Right kidney (tissue), 1 donor: ENCODE measurements around the gene DGCR8.
A peak's percentile ranks its signal among the peaks of the same experiment; 100 is the strongest.

Experiments
- DNase-seq: peaks from one replicate; pipeline ENCODE4 v3.0.0-alpha.2; 2016

Gene DGCR8

DNA sequence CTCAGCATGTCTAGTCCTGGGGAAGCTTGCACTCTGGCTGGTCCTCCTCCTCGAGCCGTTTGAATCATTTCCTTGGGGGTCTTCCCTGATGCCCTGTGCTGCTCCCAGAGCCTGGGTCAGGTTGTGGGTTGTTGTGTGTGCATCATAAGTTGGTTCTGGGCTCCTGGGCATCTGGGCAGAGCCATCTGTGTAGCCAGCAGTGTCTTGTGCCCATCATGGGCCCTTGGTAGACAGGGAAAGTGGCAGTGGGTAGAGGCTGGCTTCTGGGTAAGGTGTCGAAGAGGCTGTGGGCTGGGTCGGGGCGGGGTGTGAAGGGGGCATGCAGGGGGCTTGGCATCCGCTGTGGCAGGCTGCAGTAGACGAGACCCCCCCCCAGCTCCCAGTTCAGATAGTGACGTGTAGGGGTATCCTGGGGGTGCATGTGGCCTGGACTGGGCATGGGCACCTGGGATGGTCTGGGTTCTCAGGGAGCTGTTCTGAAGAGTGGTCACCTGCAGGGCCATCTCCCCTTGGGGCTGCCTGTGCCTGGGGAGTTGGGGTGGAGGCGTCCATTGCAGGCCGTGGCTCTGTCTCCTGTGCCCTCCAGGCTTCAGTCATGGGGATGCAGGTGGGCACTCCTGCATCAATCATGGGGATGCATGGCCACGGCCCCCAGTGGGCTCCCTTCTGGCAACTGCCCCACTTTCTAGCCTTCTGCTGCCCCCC is 44.2 kb downstream of the DGCR8 start:
- DNase-seq, result no peak

DNA sequence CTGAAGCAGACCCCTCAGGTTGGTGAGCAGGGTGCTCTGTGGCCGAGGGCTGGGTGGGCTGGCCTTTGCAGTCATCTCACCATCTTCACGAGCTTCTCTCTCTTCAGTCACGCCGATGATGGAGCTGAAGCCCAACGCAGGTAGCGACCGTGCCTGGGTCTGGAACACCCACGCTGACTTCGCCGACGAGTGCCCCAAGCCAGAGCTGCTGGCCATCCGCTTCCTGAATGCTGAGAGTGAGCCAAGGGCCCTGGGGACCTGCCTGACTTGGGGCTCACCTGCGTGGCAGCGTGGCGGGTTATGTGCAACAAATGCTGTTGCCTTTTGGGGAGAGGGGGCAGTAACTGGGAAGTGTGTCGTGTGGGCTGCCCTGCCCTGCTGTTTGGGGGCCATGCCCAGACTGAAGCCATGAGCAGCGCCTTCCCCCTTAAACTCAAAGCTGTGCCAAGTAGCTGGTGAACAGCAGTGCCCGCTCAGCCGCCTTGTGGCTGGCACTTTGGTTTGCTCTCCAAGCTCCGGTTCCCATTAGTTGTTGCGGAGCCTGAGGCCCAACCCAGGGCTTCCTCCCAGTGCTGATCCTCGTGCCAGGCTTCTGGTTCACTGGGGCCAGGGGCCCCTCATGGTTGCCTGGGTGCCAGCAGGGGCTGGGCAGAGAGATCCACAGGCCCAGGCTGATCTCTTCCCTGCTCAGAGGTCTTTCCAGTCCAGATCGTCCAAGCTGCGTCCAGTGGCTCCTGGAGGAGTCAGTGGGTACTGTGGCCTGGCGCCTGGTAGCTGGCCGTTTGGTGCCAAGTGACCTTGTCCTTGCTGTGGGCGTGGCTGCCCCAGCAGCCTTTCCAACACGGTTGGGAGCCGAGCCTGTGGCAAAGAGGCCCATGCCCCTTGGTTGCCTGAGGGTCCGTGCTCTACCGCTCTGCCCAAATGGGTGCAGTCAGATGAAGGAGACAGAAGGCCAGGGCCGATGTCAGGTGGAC is 45.4 kb downstream of the DGCR8 start:
- no peak for DNase-seq

DNA sequence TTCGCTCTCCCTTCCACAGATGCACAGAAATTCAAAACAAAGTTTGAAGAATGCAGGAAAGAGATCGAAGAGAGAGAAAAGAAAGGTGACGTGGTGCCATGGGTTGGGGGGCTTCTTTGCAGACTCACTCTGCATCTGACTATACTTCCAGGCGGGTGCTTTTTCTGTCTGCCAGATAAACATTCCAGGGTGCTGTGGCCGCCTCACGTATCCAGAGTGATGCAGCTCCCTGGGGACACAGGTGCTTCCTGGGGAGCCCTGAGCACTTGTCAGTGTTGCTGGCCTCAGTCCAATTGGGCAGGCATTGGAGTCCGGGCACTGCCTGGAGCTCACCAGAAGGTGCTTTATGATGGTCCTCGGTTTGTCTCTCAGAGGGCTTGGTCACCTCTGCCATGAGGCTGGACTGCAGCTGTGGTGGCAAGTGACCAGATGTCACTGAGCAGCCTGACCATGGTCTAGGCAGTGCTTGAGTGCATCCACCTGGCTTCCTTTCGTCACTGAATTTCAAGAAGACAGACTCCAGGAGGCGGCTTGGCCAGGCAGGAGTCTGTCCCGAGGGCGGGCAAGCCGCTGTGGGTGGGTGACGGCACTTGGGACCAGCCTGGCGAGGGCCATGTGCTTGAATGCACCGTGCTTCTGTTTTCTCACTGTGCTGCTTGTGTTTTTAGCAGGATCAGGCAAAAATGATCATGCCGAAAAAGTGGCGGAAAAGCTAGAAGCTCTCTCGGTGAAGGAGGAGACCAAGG is 46.4 kb downstream of the DGCR8 start:
- no peak for DNase-seq

DNA sequence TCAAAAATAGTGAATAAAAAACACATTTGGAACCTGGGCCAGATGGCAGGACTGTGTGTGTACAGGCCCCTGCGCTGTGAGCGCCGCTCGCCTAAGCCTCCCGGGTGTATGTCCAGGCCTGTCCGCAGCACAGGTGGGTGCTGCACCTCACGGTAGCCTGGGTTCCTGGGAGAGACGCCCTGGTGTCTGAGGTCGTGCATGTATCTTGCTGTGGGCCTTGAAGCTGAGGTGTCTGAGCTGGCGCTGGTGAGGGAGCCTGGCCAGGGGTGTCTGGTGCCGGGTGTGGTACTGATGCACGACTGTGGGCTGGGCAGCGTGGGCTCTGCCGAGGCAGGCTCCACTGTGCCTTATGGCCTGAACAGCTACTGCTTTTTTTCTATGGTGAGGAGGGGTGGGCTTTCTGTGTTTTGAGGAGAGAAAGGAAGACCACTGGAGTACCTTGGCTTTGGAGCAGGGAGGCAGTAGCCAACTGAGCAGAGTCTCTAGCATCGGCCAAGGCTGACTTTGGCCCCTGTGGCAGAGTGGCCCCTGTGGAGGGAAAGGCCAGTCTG is 47.4 kb downstream of the DGCR8 start:
- no peak for DNase-seq

DNA sequence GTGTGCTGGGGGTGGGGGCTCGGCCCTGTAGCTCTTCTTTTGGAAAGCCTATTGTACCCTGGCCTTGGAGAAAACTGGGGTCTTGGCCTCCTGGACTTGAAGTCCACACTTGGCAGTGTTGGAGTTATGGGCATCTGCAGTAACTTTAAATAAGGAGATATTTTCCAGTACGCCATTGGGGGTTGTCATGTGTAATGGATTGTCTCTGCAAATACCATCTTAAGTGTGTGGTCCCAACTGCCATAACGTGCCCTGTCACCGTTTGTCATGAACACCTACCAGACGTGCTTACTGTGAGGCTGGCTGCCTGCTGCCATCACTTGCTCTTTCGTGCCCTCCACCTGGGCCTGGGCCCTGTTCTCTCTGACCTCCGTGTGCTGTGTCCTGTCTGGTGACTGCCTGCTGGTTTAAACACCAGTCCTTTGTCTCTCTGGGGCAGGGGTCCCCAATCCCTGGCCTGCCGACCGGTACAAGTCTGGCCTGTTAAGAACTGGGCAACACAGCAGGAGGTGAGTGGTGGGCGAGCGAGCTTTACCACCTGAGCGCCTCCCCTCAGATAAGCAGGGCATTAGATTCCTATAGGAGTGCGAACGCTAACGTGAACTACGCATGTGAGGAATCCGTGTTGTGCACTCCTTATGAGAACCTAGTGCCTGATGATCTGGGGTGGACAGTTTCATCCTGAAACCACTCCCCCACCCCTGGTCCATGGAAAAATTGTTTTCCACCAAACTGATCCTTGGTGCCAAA is 48.0 kb downstream of the DGCR8 start:
- no peak for DNase-seq

DNA sequence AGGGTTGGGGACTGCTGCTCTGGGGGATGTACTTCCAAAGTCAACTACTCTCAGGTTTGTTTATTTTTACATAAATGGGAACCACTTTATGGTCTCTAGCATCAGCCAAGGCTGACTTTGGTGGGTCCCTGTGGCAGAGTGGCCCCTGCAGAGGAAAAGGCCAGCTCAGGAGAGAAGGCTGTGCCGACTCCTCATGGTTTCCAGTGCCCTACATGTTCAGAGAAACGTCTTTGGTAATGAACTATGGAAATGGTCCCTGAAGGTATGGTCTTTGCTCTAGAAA is 48.5 kb downstream of the DGCR8 start:
- DNase-seq, result no peak

DNA sequence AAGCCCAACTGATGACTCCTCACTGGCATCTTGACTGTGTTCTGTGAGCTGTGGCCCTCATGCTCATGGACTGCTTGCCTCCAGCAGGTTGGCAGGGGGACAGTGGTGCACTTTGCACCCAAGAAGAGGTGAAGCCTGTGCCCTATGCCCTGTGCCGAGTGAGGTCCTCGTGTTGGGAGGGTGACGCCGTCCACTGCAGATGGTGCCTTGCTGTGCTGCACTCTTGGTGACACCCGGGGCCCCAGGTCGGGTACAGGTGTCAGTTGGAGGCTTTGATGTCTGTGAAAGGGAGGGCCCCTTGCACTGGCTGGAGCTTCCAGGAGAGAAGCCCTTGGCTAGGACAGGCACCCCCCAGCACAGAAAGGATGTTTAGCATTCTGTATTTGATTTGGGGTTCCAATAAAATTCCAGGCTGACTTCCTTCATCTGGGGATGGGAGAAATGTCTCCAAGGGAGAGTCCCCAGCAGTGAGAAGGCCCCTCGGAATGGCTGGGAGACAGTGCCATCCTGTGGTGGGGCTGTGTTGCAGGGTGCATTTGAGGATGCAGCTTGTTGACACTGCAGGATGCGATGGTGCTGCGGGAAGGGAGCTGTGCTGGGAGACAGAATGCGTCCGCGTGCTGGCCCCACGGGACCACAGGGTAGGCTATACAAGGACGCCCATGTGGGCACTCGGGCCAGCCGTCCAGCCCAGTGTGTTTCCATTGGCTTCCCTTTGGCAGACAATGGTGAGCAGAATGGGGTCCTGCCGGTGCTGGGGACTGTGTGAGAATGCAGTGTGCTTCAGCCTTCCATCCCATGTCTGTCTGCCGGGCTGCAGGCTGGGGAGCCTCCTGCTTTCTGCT is 49.1 kb downstream of the DGCR8 start:
- no peak for DNase-seq

DNA sequence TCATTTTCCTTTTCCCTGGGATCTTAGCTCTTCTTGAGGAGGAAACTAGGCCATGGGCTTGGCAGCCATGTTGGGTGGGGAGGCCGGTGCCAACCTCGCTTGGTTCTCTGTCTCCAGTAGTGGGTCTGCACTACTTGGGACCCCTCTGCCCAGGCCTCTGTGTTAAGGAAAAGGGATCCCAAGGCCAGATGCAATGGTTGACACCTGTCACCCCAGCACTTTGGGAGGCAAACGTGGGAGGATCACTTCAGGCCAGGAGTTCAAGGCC is 49.6 kb downstream of the DGCR8 start:
- no peak for DNase-seq

DNA sequence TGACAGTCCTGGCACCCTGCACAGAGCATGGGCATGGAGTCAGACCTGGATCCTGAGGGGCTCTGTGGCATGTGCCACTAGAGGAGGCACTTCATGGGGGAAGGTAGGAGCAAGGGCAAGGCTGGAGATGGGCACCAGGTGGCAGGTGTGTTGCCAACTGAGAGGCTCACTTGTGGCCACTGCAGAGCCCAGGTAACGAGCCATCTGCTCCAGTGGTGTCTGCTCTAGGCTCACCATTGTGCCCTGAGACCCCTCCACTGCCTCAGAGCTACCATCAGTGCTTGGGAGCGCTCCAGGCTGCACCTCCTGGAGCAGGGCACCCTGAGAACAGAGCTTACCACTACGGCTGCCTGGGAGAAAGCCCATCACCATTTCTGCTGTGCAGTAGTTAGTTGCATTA is 50.3 kb downstream of the DGCR8 start:
- DNase-seq, result no peak

DNA sequence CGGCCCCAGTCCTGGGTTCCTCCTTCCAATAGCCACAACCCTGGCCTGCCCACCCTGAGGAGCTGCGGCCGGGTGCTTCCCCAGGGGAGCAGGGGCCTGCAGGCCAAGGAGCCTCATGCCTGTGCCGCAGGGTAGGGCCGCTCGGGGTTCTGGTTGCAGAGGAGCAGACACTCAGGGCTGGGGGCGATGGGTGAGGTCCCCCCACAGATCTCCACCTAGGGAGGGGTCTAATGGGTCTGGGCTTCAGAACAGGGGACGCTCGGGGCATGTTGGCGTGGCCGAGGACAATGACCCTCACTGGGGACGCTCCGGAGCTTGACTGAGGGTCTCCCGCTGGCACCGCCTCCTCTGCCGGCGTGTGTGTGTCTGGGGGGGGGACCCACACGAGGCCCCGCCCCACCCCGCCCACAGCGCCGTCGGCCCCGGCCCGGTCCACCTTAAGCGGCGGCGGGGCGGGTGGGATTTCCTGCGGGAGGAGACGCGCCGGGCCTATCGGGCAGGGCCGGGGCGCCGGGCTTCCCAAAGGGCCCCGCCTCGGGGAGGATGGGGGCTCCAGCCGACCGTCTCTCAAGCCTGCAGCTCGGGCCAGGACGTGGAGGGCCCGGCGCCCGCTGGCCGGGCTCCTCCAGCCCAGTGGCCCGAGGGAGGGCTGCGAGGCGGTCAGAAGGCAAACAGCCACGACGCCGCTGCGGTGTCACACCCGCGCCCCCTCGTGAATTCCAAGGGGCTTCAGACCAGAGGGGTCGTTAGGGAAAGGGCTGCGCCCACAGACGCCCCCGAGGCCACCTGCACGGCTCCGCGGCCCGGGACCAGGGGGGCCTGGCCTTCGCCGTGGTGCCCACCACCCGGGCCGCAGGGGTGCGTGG is 50.9 kb downstream of the DGCR8 start:
- DNase-seq, result peak; percentile 82

DNA sequence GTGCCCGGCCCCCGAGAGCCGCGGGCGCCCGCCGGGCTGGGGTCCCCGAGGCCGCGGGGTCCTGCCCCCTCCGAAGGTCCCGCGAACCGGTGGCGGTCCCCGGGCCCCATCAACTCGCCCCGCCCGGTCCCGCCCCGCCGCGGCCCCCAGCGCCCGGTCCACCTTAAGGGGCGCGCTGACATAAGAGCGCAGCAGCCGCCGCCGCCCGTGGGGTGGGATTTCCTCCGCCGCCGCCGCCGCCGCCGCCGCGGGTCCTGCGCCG is 51.5 kb downstream of the DGCR8 start, which contains the start of gene ZDHHC8:
ZDHHC8 (plus strand) TSS at position 208 of the 262 bp plus-strand sequence. CDS start 144 bp downstream, outside the sequence.
- no peak for DNase-seq

DNA sequence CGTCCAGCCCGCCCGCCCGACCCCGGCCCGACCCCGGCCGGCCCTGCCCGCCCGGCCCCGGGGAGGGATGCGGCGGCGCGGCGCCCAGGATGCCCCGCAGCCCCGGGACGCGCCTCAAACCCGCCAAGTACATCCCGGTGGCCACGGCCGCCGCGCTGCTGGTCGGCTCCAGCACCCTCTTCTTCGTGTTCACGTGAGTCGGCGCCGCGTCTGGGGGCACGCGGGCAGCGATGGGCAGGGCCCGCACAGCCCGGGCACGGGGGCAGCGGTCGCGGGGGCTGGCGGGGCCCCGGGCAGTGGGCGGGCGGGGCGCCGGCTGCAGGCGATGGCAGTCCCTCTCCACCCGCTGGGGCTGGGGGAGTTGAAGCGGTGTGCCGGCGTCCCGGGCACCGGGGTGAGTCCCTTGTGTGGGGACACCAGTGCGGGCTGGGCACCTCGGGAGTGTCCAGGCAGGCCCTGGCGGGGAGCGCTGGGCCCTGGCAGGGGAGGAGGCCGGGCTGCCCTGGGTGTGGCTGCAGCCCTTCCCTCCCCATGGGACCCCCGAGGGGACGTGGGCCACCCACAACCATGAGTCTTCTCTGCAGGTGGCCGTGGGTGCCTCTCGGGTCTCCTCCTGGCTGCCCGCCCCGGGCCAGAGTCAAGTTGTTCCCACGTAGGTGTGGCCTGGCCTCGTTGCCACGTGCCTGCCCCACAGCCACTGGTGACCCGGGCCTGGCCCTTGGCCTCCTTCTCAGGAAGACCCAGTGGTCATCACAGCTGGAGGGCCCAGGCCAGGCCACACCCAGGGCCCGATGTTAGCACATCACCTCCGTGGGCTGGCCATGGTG is 52.0 kb downstream of the DGCR8 start:
- DNase-seq, result peak; percentile 40

DNA sequence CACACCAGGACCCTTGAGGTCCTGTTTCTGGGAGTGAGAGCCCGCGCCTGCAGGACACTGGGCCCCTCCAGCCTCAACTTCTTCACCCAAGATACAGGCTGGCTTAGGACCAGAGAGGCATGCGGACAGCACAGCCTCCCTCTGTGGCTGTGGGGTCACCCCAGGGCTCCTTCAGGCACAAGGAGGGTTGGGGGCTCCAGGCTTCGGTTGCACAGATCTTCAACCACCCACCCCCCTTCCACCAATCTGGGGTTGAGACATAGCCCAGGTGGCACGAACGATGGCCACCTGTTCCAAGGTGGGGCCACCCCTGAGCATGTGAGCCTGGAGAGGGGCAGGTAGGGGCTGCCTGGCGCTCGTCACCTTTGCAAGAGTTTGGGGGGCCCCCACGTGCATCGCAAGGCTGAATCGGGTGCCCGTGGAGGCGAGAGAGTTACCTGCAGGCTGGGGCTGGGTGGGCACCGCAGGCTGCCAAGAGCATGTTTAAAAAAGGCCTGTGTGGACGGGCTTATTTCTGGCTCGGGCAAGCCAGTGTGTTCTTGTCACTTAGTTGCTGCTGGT is 52.7 kb downstream of the DGCR8 start:
- DNase-seq, result no peak

DNA sequence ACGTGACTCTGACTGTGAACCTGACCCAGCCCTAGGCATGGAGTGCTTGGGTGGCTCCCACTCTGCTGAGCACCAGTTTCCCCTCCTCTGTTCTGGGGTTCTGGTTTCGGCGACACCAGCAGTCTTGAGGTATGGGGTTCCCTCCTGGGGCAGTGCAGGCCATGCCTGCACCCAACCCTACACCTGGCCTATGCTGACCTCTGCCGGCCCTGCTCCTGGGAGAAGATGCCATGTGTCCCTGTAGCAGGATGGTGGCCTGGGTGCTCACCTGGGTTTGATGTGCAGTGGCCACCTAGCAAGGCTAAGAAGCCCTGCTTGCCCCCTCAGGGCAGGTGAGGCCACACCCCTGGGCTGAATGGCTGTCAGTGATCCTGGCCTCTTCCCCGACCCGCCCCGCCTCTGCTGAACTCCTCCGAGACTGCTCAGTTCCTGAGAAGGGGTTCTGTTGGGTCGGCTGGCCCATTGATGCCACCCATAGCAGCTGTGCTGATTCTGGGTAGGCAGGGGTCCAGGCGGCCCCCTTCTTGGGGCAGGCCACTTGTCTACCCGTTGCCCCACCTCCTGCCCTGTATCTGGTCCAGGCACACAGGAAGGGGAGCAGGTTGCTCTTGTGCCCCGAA is 54.0 kb downstream of the DGCR8 start:
- DNase-seq, result no peak

DNA sequence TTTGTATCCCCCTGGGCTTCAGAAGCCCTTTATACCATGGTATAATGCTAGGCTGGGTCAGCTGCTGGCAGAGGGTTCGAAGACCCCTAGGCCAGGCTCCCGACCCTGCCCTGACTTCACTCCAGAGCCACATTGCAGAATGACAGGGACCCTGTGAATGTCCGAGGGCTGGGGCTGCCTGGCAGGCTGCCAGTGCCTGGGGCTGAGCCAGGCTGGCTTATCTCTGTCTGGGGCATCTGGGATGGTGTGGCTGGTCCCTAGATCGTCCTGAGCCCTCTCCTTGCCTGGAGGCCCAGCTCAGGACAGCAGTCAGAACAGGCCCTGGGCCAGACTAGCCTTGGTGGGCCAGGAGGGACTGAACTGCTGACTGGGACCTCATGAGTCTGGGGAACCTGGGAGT is 55.2 kb downstream of the DGCR8 start:
- DNase-seq, result no peak

DNA sequence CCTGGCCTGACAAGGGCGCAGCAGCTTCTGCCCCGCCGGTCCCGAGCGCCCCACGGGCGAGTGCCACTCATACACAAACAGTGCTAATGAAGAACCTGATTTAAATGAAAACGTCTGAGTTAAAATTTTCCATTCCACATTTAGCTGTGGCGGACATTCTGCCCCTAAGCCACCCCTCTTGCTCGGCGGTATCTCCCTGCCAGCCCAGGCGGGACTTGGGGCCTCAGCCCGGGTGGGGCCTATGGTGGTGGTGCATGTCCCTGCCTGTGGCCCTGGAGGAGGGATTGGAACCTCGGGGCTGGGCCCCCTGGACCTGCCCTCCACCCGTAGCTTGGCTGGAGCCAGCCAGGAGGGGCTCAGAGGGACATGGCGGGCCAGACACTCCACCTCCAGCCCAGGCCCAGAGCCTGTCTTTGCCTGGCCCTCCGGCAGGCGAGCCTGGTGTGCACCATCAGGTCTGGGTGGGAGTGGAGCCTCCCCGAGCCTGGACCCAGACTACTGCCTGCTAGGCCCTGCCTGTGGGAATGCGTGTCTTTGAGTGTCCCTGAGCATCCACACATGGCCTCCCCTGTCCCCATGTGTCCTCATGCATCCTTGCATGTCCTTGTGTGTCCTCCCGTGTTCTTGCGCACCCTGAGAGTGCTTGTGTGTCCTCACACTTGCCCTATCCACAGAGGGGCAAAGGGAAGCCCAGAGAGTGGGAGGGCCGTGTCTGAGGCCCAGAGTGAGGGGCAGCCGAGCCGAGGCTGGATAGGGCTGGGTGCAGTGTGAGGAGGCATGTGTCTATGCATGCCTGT is 56.0 kb downstream of the DGCR8 start:
- no peak for DNase-seq

DNA sequence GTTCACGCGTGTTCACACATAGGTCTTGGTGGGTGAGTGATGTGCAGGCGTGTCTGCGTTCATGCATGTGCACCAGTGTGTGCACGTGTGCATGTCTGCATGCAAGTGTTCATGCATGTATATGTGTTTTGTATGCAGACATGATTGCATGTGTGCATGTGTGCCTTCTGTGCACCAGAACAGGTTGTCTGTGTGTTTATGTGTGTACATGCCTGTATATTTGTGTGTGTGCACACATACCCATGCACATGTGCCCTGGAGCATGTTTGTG is 56.5 kb downstream of the DGCR8 start:
- DNase-seq, result no peak

DNA sequence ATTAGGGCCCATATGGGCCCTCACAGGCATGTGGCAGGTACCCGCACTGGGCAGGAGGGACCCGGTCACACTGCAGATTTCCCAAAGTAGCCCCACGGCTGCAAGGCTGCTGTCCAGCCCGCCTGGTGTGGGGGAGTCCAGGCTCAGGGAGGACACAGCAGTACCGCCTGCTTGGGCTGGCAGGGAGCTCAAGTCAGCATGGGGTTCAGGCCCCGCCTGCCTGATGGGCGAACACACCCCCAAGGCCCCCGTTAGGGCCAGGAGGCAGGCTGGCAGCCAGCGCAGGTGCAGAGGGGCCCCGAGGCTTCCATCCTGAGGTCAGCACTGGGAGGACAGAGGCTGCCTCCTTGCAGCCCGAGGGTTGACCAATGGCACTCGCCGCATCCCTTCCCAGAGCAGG is 57.1 kb downstream of the DGCR8 start:
- no peak for DNase-seq
